Sciatic nerve (tissue), 2 donors: Measurements from ENCODE around the gene GRID2IP. TPM values are rescaled to one million over a fixed set of nuclear protein-coding genes. Genes with fewer than 3 reads are reported as not detected.

Experiments
- ATAC-seq: fragments of 200-7000 bp; cut with Tn5 transposase; one replicate; pipeline ENCODE4 v1.9.1; 2020; ENCODE audit warnings: mild to moderate bottlenecking, moderate library complexity
- DNase-seq: peaks from one replicate; pipeline ENCODE4 v3.0.0-alpha.2; 2020; ENCODE audit warnings: low spot score
- intact Hi-C: fragments of 100-400 bp; cut with DNase I; formaldehyde crosslinking; loops from one replicate; pipeline ENCODE4 v1.14.2; 2022
- total RNA-seq: library from RNA; stranded (reverse); fragmentation: NEBNext Ultra II Directional; extraction: Animal tissue kit (Norgen Biotek cat#: 25700); gene quantifications from one replicate; pipeline ENCODE4 v1.2.1, GENCODE V29; 2021
- donor health status: DM: no; HTN: no; CAD: no.
- donor health status: DM: no; HTN: no; CAD: no.

GRID2IP gene
- total RNA-seq, 1 donor from 2014 or later, result 0.18 TPM

DNA sequence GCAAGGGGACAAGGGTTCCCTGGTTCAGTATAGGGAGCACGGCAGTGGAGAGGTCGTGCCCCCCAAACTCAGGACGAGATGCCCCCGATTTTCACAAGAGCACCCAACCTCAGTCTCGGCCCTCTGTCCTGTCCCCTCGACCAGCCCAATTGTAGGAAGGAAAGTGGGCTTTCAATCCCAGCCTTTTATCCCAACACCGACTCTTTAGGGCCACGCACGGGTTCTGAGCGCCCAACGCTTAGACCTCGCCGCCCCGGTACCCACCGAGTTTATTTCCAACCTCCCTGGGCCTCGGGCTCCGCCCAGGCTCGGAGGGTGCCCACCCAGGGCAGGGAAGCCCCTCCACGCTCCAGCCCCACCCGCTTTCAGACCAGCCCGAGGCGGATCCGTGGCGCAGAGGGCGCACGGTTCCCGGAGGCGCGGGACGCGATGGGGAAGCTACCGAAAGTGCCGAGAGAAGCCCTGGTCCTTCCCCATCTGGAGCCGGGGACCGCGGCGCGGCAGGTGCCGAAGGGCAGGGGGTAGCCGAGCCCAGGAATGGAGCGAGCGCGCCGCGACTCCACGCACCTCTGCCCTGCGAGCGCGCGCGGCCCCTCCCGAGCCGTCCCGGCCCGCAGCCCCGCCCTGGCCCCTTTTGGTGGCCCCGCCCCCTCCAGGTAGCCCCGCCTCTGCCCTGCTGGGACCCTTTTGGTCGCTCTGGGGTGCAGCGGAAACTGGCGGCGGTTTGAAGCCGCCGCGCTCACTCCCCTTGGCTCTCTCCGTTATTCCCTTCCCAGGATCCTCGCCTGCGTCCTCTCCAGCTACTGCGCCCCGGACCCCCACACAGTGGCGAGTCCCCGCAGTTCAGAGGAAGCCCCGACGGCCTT is 20.4 kb downstream of the GRID2IP start:
- ATAC-seq, result no peak
- DNase-seq, result no peak

DNA sequence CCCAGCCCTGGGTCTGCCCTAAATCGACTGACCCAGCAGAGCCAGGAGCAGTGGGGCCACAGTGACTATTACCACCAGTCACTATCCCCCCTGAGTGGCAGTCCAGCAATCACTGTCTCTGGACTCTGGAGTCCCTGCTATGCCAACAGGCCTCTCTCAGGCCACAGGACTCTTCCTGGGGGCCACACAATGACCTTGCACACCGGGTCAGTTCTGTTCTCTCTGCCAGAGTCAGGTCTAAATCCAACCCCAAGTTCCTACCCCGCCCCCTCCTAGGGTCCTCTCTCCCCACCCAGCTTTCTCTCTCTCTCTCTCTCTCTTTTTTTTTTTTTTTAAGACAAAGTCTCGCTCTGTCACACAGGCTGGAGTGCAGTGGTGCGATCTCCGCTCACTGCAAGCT is 21.6 kb downstream of the GRID2IP start:
- ATAC-seq (no peak), DNase-seq (no peak)
- intact Hi-C loops, result no loop called here

More for the DNA sequence above, 20.4 kb downstream of the GRID2IP start:
- intact Hi-C loops, result no loop called here

DNA sequence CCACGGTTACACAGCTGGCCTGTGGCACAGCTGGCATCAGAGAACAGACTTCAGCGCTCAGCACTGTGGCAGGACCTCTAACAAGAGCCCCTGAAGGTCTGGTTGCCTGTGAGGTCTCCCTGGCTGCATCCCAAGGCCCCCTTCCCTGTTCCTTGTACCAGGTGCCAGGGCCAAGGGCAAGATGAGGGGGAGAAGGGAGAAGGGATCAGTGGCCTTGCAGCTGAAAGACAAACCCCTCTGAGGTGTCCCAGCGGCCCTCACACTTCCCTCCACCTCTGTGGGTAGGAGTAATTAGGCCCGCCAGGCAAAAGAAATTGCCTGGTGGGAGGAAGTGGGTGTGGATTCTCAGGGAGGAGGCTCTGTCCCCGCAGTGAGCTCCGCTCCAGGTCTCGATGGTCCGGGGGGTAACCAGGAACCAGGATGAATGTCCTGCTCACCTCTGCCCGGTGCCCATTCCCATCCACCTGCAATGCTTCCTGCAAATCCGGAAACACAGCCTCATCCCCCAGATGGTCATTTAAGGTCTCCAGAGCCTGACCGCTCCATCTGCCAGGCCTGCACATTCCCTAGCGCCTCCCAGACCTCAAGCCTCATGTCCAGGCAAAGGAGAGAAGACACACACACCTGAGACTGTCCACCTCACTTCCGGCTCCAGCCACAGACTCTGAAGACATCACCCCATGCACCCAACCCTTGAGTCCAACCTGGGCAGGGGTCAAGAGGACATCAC is 22.7 kb downstream of the GRID2IP start:
- DNase-seq (no peak), ATAC-seq (no peak)
- intact Hi-C loops, result no loop called here

DNA sequence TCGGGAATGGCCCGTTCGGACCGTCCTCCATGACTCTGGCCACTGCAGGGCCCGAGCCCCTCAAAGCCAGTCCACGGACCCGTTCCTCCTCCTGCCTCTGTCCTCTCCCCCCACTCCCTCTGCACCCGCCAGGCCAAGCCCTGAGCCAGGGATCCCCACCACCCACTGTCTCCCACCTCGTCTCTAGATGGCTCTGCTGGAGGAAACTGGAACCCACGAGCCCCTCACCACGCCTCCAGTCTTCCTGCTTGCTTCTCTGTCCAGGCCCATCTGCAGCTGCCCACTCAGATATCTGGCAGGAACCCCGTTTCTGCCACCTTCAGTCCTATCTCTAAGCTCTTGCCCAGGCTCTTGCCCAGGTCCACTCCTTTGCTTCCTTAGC is 24.3 kb downstream of the GRID2IP start:
- DNase-seq (no peak), ATAC-seq (no peak)
- intact Hi-C loops, result no loop called here

DNA sequence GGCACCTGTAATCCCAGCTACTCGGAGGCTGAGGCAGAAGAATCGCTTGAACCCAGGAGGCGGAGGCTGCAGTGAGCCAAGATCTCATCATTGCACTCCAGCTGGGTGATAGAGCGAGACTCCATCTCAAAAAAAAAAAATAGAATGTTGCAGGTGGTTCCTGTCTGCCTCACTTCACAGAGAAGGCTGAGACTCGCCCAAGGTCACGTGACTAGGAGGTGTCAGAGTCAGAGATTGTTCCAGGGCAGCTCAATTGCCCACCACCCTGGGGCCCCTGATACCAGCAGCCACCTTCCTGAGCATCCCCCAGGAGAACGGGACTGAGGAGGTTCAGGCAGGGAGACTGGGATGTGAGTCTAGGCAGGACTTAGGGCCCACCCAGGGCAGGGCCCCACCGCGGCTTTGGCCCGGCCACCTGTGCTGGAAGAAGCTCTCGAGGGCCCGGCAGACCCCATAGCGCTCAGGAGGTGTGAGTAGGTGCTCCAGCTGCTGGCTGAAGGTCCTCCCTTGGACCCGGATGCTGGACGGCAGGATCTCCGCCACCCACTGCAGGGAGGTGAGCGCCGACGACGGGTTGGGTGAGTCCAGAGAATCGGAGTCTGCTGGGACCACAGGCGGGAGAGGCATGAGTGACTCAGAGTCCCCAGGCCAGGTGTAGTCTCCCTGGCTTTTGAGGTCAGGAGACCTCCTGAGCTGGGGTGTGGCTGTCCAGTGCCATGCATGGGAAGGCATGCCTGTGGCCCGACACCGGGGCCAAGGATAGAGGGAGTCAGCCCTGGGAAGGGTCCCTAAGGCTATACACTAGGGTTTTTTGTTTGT is 30.9 kb downstream of the GRID2IP start:
- intact Hi-C loops, result no loop called here
- no peak for ATAC-seq

DNA sequence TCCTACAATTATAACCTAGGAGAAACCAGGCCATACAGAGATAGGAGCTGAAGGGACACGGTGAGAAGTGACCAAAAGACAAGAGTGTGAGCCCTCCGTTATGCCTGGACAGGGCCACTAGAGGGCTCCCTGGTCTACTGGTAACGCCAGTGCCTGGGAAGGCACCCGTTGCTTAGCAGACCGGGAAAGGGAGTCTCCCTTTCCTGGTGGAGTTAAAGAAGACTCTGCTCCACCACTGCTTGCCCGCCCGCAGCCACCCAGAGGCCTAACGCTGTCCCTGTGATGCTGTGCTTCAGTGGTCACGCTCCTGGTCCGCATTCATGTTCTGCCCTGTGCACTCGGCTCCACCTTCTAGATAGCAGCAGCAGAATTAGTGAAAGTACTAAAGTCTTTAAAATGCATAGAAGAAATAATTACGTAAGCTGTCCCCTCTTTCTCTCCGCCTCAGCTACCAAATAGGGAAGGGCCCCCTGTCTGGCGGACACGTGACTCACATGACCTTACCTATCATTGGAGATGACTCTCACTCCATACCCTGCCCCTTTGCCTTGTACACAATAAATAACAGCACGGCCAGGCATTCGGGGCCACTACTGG is 34.8 kb downstream of the GRID2IP start:
- ATAC-seq (peak; percentile 81), DNase-seq (peak; percentile 88)
- intact Hi-C loops, result no loop called here

More for the DNA sequence above, 30.9 kb downstream of the GRID2IP start:
- DNase-seq, result no peak

DNA sequence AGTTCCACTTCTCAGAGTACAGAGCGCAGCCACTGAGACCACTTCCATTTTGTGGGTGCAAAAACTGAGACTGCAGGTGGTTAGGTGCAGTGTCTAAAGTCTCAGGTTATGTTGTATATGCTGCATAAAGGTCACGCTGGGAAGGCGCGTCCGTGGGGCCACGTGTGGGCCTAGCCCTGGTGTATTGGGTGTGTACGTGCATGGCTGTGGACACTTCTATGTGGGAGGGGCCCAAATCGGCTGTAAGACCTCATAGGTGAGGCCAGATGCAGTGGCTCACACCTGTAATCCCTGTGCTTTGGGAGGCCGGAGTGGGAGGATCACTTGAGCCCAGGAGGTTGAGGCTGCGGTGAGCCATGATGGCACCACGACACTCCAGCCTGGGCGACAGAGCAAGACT is 37.7 kb downstream of the GRID2IP start:
- DNase-seq (no peak), ATAC-seq (no peak)
- intact Hi-C loops, result no loop called here

DNA sequence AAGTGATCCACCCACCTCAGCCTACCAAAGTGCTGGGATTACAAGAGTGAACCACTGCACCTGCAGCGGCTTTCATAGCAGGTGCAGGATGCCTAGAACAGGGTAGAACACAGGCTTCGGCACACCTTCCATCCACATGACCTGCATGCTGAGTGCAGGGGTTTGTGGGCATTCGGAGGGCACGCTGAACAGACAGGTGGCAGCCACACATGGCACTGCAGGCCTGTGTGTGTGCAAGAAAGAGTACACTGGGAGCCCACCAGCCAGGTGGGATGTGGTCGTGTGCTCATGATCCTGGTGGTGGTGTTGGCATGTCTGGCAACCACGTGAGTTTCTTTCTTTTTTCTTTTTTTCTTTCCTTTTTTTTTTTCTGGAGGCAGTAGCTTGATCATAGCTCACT is 38.4 kb downstream of the GRID2IP start:
- DNase-seq (no peak), ATAC-seq (no peak)
- intact Hi-C loops, result no loop called here

DNA sequence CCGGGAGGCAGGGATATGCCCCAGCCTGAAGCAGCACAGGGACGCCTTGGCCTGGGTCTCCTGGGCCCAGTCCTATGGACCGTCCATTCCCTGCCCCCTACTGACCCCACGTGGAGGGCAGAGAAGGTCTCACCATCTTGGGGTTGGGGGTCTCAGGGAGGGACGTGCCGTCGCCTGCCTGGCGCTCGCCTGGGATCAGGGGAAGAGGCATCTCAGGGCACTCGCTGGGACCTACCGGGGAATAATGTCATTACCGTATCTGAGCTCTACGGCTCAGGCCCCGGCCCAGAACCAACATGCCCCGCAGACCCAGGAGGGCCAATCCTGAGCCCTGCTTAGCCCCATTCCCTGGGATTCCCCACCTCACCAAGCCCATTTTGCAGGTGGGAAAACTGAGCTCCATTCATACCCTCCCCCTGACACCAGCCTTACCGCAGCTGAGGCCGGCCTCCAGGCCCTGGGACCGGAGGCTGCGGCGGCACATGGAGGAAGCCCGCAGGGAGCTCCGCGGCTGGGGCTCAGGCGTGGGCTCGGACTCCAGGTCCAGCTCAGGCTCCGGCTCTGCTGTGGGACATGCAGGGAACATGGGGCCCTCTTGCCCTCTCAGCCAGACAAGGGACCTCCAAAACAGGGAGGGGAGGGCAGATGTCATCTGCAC is 40.7 kb downstream of the GRID2IP start:
- DNase-seq (no peak), ATAC-seq (no peak)
- intact Hi-C loops, result no loop called here

DNA sequence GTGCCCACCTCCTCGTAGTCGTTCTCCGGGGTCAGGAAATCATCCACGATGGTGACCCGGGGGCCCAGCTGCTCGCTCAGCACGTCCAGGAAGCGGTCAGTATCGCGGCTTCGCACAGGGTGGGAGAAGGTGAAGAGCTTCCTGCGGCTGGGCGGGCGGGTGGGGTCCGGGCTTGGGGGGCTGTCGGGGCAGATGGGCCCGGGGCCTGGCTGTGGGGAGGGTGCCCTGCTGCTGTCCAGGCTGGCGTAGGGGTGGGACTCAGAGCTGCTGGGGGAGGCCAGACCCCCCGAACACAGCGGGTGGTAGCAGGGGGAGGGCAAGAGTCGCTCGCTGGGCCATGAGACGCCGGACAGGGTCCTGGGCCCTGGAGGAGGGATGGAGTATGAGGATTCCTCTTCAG is 42.3 kb downstream of the GRID2IP start:
- intact Hi-C loops, result no loop called here
- no peak for DNase-seq
- ATAC-seq, result no peak

DNA sequence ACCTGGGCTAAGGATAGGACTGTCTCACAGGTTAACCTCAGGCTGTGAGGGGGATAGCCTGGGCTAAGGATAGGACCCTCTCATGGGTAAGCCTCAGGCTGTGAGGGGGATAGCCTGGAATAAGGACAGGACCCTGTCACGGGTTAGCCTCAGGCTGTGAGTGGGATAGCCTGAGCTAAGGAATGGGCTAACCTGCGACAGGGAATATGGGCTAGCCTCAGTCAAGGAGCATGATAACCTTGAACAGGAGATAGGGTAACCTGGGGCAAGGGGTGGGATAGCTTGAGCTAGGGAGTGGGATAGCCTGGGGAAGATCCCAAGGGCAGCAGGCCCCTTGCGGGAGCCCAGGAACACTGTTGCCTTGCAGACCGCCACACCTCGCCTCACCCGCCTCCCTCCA is 42.7 kb downstream of the GRID2IP start:
- DNase-seq, result no peak
- intact Hi-C loops, result no loop called here
- no peak for ATAC-seq

DNA sequence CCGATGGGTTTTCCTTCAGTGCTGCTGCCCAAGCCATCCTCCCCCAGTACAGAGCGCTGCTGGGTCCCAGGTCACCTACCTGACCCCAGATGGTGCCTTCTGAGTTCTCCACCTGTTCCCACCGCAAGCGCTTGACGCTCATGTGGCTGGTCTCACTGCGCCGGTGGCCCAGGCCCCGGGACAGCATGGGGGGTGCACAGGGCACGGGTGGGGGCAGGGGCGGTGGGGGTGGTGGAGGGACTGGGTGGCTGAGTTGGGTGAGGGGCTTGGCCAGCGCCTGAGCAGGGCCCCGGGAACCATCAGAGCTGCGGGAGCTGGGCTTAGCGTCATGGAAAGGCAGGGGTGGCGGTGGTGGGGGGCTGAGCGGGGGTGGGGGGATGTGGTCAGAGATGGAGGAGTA is 43.4 kb downstream of the GRID2IP start:
- ATAC-seq (no peak), DNase-seq (no peak)
- intact Hi-C loops, result loop anchor here (2.0 kb wide), 1 partner anchor 67 kb away; no protein-coding TSS in a partner anchor

DNA sequence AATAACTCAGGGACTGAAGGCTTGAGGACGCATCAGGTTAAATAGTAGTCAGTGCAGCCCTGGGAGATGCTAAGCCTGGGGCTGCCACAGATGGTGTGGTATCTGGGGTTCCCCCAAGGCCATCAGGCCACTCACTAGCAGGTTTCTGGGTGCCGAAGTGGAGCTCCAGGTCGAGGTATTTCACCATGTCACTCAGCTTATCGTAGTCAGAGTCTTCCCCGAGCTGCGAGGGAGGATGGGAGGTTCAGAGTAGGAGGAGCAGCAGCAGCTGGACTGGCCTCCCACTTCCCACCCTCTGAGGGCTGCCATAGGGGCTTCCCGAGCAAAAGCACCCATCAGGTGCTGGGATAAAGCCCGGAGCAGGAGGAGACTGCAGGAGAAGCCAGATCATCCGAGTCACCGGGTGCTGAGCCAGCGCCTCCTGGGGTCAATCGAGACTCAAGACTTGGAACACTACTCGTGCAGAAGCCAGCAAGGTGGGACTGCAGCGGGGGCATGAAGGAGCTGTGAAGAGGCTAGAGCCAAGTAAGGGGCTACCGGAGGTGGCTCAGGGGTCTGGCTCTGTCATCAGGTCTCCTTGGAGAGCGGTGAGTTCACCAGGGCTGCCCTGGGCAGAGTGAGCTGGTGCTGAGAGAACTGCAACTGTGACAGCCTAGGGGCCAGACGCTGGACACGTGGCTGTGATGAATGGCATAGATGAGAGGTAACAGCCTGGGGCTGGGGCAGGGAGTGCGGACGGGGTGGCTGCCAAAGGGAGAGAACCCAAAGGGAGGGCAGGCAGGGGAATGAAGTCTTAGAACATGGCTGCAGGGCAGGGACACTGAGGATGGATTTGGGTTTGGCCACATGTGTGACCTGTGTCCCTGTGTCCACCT is 45.3 kb downstream of the GRID2IP start:
- intact Hi-C loops, result loop anchor here (2.0 kb wide), 1 partner anchor 69 kb away; no protein-coding TSS in a partner anchor
- no peak for ATAC-seq
- no peak for DNase-seq

DNA sequence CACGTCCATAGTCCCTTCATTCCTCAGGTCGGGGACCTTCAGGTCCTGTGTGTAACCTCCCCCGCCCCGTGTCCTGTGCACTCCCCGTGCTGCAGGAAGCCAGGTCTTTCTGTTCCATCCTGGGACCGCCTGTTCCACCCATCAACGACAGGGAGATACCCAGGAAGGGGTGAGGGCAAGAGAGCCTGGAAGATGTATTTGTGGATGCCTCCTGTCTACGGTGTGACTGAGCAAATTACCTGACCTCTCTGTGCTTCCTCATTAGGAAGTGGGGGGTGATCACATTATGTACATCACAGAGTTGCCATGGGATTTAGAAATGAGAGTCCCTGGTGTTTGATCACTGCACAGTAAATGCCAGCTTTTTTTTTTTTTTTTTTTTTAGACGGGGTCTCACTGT is 46.3 kb downstream of the GRID2IP start:
- no peak for DNase-seq
- intact Hi-C loops, result no loop called here
- ATAC-seq, result no peak

DNA sequence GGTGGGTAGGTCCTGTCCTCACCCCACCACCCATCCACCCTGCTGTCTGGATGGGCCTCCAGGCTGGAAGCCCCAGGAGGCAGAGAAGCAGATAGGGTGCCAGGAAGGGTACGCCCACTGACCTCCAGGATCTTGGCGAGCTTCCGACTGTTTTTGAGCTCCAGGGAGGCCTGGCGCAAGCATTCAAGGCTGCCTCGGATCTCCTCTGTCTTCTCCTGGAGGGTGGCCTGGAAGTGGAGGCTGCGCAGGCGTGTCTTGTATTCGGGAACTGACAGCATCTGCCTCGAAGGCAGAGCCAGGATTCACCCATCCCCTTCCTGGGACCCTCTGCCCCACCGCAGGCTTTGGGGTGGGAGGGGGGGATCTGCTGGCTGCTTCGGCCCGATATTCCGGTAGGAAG is 48.4 kb downstream of the GRID2IP start:
- ATAC-seq, result no peak
- intact Hi-C loops, result no loop called here
- DNase-seq, result no peak

DNA sequence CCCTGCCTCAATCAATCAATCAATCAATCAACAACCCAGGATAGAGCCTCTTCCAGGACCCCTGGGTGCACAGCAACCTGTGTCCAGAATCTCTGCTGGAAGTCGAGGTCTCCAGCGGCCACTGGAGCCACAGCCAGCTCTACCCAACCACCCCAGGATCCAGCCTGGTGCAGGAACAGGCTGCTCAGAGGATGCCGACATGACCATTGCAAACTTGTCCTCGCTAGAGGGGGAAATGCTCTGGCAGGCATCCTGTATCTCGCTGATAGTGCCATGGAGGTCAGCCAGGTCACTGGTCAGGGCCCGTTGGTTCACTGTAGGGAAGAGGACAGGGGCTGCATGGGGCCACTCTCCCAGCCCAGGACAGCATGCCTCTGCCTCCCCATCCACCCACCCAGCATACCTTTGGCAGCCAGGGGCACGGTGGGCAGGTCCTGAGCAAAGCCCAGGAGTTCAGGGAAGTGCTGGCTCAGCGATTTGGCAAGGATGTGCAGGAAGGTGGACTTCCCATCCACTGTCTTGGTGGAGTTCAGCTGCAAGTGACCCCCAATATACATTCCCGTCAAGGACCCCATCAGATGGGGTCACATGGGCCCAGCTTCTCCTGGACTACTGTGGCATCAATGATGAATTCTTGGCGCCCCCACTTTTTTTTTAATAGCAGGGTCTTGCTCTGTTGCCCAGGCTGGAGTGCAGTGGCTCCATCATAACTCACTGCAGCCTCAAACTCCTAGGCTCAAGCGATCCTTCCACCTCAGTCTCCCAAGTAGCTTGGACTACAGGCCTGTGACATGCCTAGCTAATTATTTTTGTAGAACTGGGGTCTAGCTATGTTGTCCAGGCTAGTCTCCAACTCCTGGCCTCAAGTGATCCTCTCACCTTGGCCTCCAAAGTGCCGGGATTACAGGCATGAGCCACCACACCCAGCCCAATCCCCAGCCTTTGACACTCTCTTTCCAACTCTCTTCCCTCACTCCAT is 49.4 kb downstream of the GRID2IP start:
- ATAC-seq (no peak), DNase-seq (no peak)
- intact Hi-C loops, result no loop called here

DNA sequence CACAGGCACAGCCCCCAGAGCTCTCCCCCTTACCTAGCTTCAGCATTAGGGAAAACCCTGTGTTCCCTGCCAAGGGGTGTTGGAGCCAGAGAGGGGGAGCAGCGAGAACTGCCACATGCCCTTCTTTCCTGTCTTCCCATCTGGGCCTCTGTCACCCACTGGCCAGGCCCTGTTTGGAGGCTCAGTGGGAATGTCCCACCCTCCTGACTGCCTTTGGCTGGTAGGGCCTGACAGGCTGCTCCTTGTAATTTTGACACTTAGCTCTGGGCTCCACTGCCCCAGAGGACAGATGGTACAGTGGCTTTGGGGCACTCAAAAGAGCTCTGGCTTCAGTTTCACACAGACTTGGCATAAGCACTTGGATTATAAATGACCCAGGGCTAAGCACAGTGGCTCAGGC is 50.6 kb downstream of the GRID2IP start:
- ATAC-seq (no peak), DNase-seq (no peak)
- intact Hi-C loops, result no loop called here
